HepG2 (cell line): ENCODE measurements around the gene SPOP. TPM values are rescaled to one million over a fixed set of nuclear protein-coding genes. Genes with fewer than 3 reads are reported as not detected.

ENCODE experiments used
- ATAC-seq: fragments of 200-7000 bp; cut with Tn5 transposase; 3 replicates; pipeline ENCODE4 v1.9.1; 2020; ENCODE audit warnings: mild to moderate bottlenecking, moderate library complexity
- BruUV-seq: library from RNA; stranded (reverse); fragments of 400-500 nt; replicated peaks from 2 replicates; lab custom pipeline; 2021; lab: Mats Ljungman, UMichigan
- CTCF ChIA-PET: fragments of 300-600 bp; formaldehyde crosslinking; extraction: SDS; loops from one replicate; lab custom pipeline; 2021; ENCODE audit warnings: low total read pairs, inconsistent platforms, low intra/inter-chr PET ratio; lab: Yijun Ruan, JAX
- POLR2A ChIA-PET: fragments of 350-600 bp; sonication (Branson Sonifier 250); formaldehyde crosslinking; loops from one replicate; lab custom pipeline; 2020; ENCODE audit warnings: antibody characterized with exemption, inconsistent platforms; lab: Yijun Ruan, JAX
- DNase-seq: peaks from one replicate; pipeline ENCODE4 v3.0.0-alpha.2; 2015; ENCODE audit warnings: low spot score
- FAIRE-seq: peaks from 3 replicates; lab custom pipeline; 2011; peaks lifted over from hg19 to GRCh38; lab: Jason Lieb, UNC
- H2AFZ ChIP-seq: one replicate; pipeline ENCODE4 v1.6.1; 2011; ENCODE audit warnings: low read length, inconsistent platforms
- H3K27ac ChIP-seq: fragments of 300-600 bp; 3 replicates; pipeline ENCODE4 v1.8.0; 2011; ENCODE audit warnings: mixed run types, mild to moderate bottlenecking, mixed read lengths, low read length, inconsistent platforms; ENCODE audit not compliant: insufficient read depth; ENCODE audit errors: extremely low read length
- H3K27me3 ChIP-seq, 2 experiments: fragments of 200-600 bp in 1 of 2; 2 replicates in 1 of 2; 3 replicates in 1 of 2; pipeline versions ENCODE4 v1.6.0 to v1.8.0; 2011; ENCODE audit warnings: low read length in 2 of 2, mild to moderate bottlenecking in 2 of 2, moderate library complexity in 2 of 2, inconsistent platforms in 1 of 2; ENCODE audit not compliant: insufficient read depth in 2 of 2, control insufficient read depth in 1 of 2
- H3K36me3 ChIP-seq, 2 experiments: fragments of 200-600 bp in 1 of 2; replicated peaks in 1 of 2; 2 replicates in 1 of 2; 3 replicates in 1 of 2; pipeline versions ENCODE4 v1.5.1 to v1.8.0; 2011; ENCODE audit warnings: low read length in 2 of 2, inconsistent platforms in 1 of 2; ENCODE audit not compliant: insufficient read depth in 2 of 2, control insufficient read depth in 1 of 2
- H3K4me1 ChIP-seq: 2 replicates; pipeline ENCODE4 v1.5.1; 2012; ENCODE audit warnings: low read length, inconsistent platforms; ENCODE audit not compliant: insufficient read depth
- H3K4me2 ChIP-seq: 2 replicates; pipeline ENCODE4 v1.6.0; 2011; ENCODE audit warnings: low read depth, low read length, inconsistent platforms
- H3K4me3 ChIP-seq, 3 experiments: fragments of 200-600 bp in 1 of 3; sonication (generic), shearing (Covaris generic) in 1 of 3; replicated peaks in 1 of 3; 2 replicates each; pipeline ENCODE4 v1.5.1; 2011 to 2016; ENCODE audit warnings: low read length in 3 of 3, inconsistent platforms in 2 of 3, low read depth in 2 of 3, mild to moderate bottlenecking in 2 of 3, control low read depth in 1 of 3, mixed read lengths in 1 of 3; ENCODE audit not compliant: insufficient read depth in 1 of 3
- H3K79me2 ChIP-seq: one replicate; pipeline ENCODE4 v1.6.1; 2011; ENCODE audit warnings: low read length, inconsistent platforms; ENCODE audit not compliant: insufficient read depth
- H3K9ac ChIP-seq: 2 replicates; pipeline ENCODE4 v1.6.0; 2011; ENCODE audit warnings: mild to moderate bottlenecking, low read depth, low read length, inconsistent platforms; ENCODE audit not compliant: insufficient read depth
- H3K9me3 ChIP-seq: 2 replicates; pipeline ENCODE4 v1.5.1; 2012; ENCODE audit warnings: mild to moderate bottlenecking, low read length
- H4K20me1 ChIP-seq: 2 replicates; pipeline ENCODE4 v1.6.0; 2011; ENCODE audit warnings: inconsistent platforms, mild to moderate bottlenecking, low read length, moderate library complexity; ENCODE audit not compliant: insufficient read depth
- CENPT ChIP-seq: sonication (generic); formaldehyde crosslinking; IDR thresholded peaks from 2 replicates; pipeline ENCODE4 v1.8.0; 2022; ENCODE audit warnings: low read depth, mild to moderate bottlenecking, moderate library complexity, missing genetic modification reagents
- DMAP1 ChIP-seq: IDR thresholded peaks from 2 replicates; pipeline ENCODE4 v1.6.1; 2016
- MEF2D ChIP-seq: sonication (generic); formaldehyde crosslinking; IDR thresholded peaks from 2 replicates; pipeline ENCODE4 v1.5.1; 2020; ENCODE audit warnings: mild to moderate bottlenecking, missing genetic modification reagents
- PRMT3 ChIP-seq: sonication (generic); formaldehyde crosslinking; IDR thresholded peaks from 2 replicates; pipeline ENCODE4 v1.8.1; 2022; ENCODE audit warnings: low read depth, mild to moderate bottlenecking, moderate library complexity, missing genetic modification reagents, borderline replicate concordance
- TRIM22 ChIP-seq: fragments of 450-650 bp; IDR thresholded peaks from 2 replicates; pipeline ENCODE4 v1.6.1; 2017
- ZBED4 ChIP-seq: sonication (generic); formaldehyde crosslinking; IDR thresholded peaks from 2 replicates; pipeline ENCODE4 v1.4.0; 2020; ENCODE audit warnings: missing genetic modification reagents, borderline replicate concordance
- ZNF101 ChIP-seq: sonication (generic); formaldehyde crosslinking; IDR thresholded peaks from 2 replicates; pipeline ENCODE4 v1.4.0; 2020; ENCODE audit warnings: mild to moderate bottlenecking, low read depth, missing genetic modification reagents, borderline replicate concordance
- WGBS: methylation state at CpG from one replicate; pipeline ENCODE4 v1.1.6; 2017; ENCODE audit warnings: low lambda C conversion rate; 5-methylcytosine and 5-hydroxymethylcytosine counted together
- in situ Hi-C: cut with HindIII; loops from 2 replicates; pipeline ENCODE4 v1.10.0; 2017; ENCODE audit warnings: low pct_unique_long_range_greater_than_20kb; ENCODE audit not compliant: extremely low pct_ligation_motif_present
- intact Hi-C: fragments of 100-400 bp; cut with micrococcal nuclease; formaldehyde crosslinking; loops from one replicate; pipeline ENCODE4 v1.10.0; 2022; ENCODE audit not compliant: unreplicated experiment
- polyA plus RNA-seq, 8 experiments: library from polyadenylated mRNA; depleted of rRNA in 3 of 8; stranded (reverse) in 7 of 8; unstranded in 1 of 8; fragments of >200 nt; fragmentation: Illumina TruSeq in 4 of 8; extraction: Trizol in 4 of 8; gene quantifications; 2 replicates each; pipeline versions ENCODE4 v1.2.1 to v1.2.3, GENCODE V29; 2011 to 2016; ENCODE audit warnings: low read depth in 4 of 8, missing spikeins in 1 of 8, mixed read lengths in 1 of 8; ENCODE audit not compliant: insufficient read depth in 1 of 8
- total RNA-seq, 5 experiments: library from RNA; depleted of rRNA; stranded (reverse); fragments of >200 nt; fragmentation: Illumina TruSeq; extraction: Trizol; gene quantifications; 2 replicates each; pipeline ENCODE4 v1.2.3, GENCODE V29; 2016; ENCODE audit warnings: low read depth in 1 of 5
- TF ChIP-seq, protein P1 (sequence below): IDR thresholded peaks from 2 replicates; pipeline ENCODE4 v1.6.1; 2018; ENCODE audit warnings: missing genetic modification reagents
- TF ChIP-seq, protein P2 (sequence below): conservative IDR thresholded peaks from 2 replicates; pipeline ENCODE4 v1.6.1; 2018; ENCODE audit warnings: missing genetic modification reagents
- TF ChIP-seq, protein P3 (sequence below): IDR thresholded peaks from 2 replicates; pipeline ENCODE4 v1.6.1; 2016; ENCODE audit warnings: mild to moderate bottlenecking, missing biosample characterization, missing genetic modification reagents

The SPOP gene
- total and polyA plus RNA-seq, 2 of the 13 experiments (the other 11 are each of a cell fraction or from before 2014, with no cell fraction given) = 52.8 to 60.8 TPM

GRCh38 chr17:49640556-49640955 lies 37.3 kb downstream of the SPOP start:
- H3K9me3 ChIP-seq = no peaks in the 10 kb centered on the region
- no TSS peak for BruUV-seq
- no peaks in the 10 kb centered on the region for H3K27me3 ChIP-seq
- DNase-seq (no peak), ATAC-seq (no peak)
- no peaks in the 10 kb centered on the region; a peak in 2 of 5 replicates for H3K36me3 ChIP-seq
- intact Hi-C loops (no loop called here), in situ Hi-C loops (no loop called here)
- H3K4me1 ChIP-seq = peaks cover 15% of the 10 kb centered on the region; the same call in 1 of the 2 replicates
- WGBS = 98% methylated on average over 3 of the region's 3 CpGs
- H3K4me3 ChIP-seq = no peak overlapping the region
- no peak for TF ChIP-seq TRIM22
- TF ChIP-seq, all 625 proteins: peak for 0
- Histone ChIP-seq H3K4me2 (no peak overlapping the region), H4K20me1 (no peaks in the 10 kb centered on the region; the same call in 1 of the 2 replicates), H3K79me2 (peaks cover 34% of the 10 kb centered on the region), H3K27ac (no peak overlapping the region), H3K9ac (no peak overlapping the region), H2AFZ (no peak overlapping the region)
- no peak for FAIRE-seq
- ChIA-PET CTCF (no interaction called here), POLR2A (no interaction called here)

DNA sequence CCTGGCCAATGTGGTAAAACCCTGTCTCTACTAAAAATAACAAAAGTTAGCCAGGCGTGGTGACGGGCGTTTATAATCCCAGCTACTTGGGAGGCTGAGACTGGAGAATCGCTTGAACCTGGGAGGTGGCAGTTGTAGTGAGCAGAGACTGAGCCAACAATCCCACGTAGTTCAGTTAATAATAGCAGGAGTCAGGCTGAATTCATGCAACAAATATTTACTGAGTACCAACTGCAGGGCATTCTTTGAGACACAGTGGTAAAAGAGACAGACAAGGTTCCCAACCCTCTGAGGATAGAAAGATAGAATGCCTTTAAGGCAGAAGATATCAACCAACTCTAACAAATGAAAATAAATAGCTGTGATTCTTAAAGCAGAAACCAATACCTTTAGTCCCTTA lies 39.1 kb downstream of the SPOP start:
- H4K20me1 ChIP-seq = no peaks in the 10 kb centered on the region; the same call in 1 of the 2 replicates
- H2AFZ ChIP-seq = no peak overlapping the region
- WGBS = 95% methylated on average over 5 of the region's 5 CpGs
- peaks cover 25% of the 10 kb centered on the region for H3K79me2 ChIP-seq
- H3K27me3 ChIP-seq = no peaks in the 10 kb centered on the region
- no peak overlapping the region for H3K4me3 ChIP-seq
- POLR2A ChIA-PET = no interaction called here
- BruUV-seq = no TSS peak
- no peak overlapping the region for H3K9ac ChIP-seq
- no peak for DNase-seq
- H3K9me3 ChIP-seq = no peaks in the 10 kb centered on the region
- in situ Hi-C loops (no loop called here), intact Hi-C loops (no loop called here)
- no peak overlapping the region for H3K27ac ChIP-seq
- CTCF ChIA-PET = no interaction called here
- peaks cover 23% of the 10 kb centered on the region for H3K4me1 ChIP-seq
- H3K4me2 ChIP-seq = no peak overlapping the region
- FAIRE-seq = no peak
- ATAC-seq = no peak
- no peaks in the 10 kb centered on the region; a peak in 2 of 5 replicates for H3K36me3 ChIP-seq
- TF ChIP-seq, protein P1, sequence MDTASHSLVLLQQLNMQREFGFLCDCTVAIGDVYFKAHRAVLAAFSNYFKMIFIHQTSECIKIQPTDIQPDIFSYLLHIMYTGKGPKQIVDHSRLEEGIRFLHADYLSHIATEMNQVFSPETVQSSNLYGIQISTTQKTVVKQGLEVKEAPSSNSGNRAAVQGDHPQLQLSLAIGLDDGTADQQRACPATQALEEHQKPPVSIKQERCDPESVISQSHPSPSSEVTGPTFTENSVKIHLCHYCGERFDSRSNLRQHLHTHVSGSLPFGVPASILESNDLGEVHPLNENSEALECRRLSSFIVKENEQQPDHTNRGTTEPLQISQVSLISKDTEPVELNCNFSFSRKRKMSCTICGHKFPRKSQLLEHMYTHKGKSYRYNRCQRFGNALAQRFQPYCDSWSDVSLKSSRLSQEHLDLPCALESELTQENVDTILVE = no peak
- TF ChIP-seq ZBED4 (CRISPR knock-in tag) = no peak
- no peak for TF ChIP-seq PRMT3 (CRISPR knock-in tag)
- TF ChIP-seq, protein P2, sequence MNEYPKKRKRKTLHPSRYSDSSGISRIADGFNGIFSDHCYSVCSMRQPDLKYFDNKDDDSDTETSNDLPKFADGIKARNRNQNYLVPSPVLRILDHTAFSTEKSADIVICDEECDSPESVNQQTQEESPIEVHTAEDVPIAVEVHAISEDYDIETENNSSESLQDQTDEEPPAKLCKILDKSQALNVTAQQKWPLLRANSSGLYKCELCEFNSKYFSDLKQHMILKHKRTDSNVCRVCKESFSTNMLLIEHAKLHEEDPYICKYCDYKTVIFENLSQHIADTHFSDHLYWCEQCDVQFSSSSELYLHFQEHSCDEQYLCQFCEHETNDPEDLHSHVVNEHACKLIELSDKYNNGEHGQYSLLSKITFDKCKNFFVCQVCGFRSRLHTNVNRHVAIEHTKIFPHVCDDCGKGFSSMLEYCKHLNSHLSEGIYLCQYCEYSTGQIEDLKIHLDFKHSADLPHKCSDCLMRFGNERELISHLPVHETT (CRISPR knock-in tag) = no peak
- TF ChIP-seq ZNF101 (CRISPR knock-in tag) = no peak
- TF ChIP-seq, protein P3, sequence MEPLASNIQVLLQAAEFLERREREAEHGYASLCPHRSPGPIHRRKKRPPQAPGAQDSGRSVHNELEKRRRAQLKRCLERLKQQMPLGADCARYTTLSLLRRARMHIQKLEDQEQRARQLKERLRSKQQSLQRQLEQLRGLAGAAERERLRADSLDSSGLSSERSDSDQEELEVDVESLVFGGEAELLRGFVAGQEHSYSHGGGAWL = no peak
- no peak for TF ChIP-seq CENPT
- TF ChIP-seq DMAP1 (CRISPR knock-in tag) = no peak
- no peak for TF ChIP-seq MEF2D (CRISPR knock-in tag)
